NCI-H146 treated with DMSO at 0.1 percent for 48 hours (cell line): ENCODE results near the gene ETV3.
"Not testable (repeated sequence)": the region's sequence is repeated elsewhere in the genome, so short reads cannot be mapped to it uniquely, and the experiment has no call there.

Source experiments
- DNase-seq: peaks from one replicate; lab custom pipeline; 2025; ENCODE audit not compliant: unreplicated experiment; lab: John Stamatoyannopoulos, UW

Gene ETV3

DNA sequence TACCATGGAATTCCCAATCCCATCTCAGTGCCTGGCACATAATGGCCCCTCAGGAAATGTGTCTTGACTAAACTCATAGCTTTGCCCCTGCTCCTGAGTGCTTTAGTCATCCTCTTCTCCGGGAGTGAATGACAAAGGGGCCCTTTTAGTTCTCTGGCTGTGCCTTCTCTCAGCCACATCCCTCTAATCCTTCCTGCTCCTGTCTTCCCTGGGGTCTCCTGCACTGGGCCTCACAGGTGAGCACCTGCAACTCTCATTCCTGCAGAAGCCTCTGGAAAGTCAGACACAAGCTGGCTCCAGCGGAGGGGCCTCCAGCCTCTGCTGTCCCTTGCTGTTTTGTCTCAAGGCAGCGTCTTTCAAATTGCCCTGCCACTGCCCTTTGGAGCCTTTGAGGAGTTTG lies 24.6 kb downstream of the ETV3 start:
- DNase-seq: no peak

DNA sequence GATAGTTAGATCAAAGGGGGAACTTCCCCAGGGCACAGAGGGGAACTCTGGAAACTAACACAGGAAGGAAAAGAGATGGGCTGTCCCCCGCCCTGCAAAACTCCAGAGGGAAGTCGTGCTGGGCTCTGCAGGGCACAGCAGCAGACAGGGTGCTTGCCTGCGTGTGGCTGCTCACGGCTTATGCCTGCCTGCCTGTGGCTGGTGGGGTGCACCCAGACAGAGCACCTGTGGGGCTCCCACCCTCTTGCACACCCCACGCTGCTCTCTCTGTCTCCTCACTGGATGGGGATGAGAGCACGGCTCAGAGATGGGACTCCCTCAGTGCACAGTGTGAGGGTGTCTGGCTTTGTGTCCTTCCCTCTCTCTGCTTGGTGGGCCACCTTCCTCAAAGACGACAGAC lies 25.1 kb downstream of the ETV3 start:
- no peak for DNase-seq

DNA sequence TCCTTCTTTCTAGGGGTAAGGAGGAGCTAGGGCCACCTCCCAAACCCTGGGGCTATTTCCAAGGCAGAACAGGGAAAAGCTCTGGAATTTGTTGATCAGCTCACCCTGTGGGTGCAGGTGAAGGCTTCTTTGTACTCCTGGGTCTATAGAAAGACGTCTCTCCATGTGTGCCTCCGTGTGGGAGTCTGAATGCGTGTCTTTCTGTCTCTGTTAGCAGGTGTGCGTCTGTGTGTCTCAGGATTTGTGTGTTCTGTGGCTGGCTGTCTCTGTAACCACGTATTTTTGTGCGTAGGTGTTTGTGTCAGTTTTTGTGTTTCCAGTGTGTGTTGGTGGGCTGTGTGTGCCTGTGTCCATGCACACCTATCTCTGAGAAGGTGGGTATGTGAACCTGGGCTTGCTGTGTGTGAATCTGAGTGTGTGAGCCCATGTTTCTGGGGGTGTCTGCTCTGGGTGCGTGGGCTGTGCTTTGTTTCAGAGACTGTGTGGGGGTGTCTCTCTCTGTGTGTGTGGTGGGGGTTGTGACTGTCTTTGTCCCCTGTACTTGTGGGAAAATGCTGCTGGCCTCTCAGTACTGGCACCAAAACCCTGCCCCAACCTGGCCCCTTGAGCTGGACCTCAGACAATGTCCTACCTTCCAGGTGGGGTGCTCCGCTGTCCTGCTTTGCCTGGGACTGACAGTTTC lies 25.9 kb downstream of the ETV3 start:
- DNase-seq: no peak

DNA sequence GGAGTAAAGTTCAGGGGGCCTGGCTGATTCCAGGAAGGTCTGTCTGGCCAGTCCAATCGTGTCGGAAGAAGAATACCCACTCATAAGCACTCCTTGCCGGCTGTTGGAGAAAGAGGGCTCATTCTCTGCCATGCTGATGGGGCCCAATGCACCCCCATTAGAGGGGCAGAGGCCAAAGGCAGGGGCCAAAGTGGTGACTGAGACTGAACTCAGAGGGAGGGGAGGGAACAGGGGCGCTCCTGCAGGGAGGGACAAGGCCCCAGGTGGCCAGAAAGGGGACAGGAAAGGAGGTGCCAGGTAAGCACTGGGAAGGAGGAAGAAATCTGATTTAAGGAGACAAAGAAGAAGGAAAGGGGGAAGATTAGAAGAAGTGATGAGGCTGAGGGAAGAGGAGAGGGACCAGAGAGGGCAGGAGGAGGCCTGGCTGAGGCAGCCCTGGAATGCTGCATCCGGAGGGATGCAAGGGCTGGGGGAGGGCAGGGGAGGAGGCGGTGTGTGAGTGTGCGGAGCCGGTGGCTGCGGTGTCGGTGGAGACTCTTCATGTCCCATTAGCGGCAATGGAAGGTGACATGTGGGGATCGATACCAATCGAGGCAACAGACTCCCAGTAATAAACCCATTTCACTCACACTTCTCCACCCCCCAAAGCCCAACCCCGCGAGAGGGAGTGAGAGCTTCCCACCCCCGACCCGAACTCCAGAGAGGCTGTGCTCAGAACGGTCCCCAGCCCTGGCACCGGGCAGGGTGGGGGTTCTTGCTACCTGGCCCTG lies 26.6 kb downstream of the ETV3 start:
- no peak for DNase-seq

DNA sequence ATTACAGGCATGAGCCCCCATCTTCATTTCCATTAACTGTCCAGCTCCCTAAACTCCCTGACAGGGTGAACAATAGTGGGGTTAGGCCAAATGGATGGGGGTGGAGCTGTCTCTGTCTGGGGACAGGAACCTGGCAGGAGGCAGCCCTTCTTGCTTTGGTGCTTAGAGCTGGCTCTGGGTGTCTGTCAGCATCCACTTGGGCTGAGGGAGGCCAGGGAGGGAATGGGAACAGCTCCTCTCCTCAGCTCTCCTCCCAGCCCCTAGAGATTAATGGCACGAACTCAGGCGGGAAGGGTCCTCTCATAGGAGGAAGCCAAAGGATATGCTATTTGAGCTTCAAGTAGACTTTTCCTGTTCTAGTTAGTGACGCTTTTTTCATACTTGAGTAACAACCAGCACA lies 27.5 kb downstream of the ETV3 start:
- DNase-seq: no peak

DNA sequence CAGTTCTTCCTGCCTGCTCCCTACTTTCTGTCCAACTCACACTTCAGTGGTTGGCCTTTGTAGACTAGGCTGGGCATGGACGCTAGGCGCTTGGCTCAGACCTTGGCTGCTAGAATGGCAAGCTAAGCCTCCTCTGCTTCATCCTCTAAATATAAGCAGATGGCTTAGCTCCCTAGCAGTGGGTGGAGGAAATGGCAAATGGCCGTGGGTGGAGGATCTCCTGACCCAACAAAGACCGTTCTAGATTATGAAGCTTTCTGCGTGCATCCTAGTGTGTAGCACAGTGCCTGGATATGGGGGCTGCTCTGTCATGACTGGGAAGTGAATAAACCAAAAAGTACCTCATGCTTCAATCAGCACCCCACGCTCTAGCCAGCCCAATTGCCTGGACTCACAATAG lies 28.2 kb downstream of the ETV3 start:
- DNase-seq: no peak

DNA sequence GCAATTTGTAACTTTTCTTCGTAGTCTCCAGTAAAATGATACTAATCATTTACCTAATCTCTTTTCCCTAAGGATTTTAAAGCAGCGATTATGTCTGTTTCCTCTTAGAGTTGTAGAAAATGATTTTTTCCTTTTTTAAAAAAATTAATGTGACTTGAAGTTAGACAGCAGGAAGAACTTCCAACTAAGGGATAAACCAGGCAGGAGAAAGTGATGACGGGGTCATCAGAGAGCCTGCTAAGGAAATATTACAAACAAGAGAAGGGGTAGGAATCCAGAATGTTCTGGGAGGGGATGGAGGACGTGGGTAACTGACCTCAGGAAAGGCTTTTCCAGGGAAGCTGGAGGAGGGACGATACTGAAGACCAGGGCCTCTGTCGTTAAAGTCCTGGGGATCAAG lies 29.7 kb downstream of the ETV3 start:
- DNase-seq: no peak

DNA sequence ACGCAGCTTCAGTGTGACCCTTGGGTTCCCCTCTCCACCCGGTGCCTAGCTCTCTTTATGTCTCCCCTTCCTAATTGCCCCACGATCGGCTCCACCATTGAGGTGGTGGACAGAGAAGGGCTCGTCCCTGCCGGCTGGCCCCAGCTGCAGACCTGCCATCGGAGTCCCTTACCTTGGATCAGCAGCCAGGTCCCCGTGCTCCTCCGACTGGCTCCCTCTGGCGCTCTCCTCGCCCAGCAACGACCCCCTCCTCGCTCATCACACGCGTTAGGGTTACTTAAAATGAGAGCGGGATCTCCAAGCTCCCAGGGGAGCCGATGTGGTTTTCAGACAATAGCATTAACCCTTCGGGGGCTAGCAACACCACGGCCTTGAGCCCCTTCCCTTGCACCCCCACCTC lies 30.5 kb downstream of the ETV3 start:
- DNase-seq: no peak

DNA sequence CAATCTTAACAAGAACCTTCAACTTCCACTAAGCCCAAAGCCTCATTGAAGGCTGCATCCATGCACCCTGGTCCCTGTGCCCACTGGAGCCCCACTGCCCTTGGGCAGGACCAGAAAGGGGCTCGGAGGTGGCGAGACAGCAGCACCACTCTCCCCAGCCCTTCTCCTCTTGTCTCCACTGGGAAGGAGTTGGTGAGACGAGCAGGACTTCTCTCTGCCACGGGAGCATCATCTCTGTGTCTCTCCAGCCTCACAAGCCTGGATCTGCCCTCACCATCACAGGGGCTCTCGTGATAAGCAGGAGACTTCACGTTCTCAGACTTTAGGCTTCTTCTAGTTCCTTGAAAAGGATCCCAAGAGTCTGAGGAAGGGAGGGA lies 31.4 kb downstream of the ETV3 start:
- DNase-seq: no peak

DNA sequence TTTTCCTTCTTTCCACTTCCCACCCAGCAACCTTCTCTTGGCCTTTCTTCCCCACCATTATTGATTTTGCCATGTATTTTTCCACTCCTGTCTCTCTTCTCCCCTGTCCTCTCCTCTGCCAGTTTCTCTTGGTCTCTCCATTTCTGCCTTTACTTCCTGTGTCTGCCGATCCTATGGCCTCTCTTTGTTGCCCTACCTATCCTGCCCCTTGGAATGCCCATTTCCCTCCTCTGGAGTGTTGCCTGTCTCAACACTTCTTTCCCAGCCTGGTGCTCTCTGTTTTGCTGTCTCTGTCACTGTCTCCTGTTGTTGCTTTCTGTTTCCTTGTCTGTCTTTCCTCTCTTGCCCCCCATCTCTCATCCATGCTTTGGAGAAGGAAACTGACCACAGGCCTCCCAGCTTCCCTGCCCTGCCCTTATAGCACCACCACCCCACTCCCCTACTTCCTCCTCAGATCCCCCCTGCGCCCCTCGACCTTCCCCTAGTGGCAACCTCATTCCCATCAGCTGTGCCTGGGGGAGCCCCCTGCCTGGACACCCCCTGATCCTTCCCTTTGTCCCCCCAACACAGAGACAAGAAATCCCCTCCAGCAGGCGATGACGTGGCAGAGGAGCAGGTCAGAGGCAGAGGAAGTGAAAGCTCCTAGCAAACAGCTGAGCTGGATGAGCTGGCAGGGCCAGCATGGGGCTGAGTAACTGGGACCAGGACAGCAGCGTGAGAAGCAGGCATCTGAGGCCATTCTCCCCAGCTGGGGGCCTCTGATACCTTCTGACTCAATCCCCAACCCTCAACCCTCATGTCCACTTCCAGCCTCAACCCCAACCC lies 32.0 kb downstream of the ETV3 start:
- no peak for DNase-seq

DNA sequence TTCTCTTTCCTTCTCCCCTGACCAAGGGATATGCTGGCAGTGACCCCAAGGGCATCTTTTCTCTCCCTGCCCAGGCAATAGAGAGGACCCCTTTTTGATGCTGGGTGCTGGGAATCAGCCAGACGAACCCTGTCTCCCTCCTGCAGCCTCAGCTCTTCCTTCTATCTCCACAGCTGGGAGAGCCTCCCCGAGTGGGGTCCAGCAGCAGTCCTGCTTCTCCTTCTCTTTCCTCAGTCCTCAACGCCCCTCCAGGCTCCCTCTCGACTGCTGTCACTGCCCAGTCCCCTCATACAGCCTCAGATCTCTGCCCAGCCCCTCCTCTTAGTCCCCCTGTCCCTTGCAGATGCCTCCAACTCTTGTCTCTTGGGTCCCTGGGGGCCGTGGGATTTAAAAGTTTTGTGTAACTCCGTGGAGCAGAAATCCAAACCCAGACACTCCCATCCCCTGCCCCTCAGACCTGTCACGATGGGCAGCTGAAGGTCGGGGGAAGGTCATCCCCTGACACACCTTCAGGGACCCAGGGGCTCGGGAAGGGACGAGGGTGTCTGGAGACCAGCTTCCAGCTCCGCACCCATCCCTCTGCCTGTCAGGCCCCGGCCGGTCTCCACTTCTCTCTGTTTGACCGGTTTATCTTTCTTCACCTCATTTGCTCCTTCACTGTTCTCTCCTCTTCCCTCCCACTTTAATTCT lies 32.8 kb downstream of the ETV3 start:
- DNase-seq: no peak

DNA sequence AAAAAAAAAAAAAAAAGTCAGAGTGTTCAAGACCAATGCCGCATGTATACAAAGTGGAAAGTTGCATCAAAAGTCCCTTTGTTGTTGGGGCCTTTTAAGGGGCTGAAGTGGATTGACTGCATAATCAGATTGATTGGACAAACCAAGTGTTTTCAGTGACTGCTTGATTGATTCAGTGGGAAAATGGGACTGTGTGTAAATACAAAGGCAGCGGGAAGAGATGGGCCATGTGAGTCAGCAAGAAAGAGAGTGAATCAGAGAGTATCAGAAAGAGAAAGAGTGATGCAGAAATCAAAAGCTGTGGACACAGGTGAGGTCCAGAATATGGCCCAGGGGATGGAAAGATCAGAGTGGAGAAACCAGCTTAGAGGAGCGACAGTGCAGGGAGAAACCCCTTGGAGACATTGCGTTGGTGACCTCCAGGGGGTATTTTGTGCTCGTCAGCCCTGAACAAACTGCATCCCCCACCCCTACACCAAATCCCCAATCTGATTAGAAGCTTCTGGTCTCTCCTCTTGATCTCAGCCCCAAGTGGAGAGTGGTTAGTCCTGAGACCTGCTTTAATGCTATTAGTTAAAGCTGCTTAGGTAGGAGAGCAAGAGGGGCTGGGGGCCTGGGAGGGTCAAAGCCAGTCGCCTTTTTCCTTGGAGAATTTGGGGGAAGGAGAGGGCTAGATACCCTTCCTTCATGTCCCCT lies 33.4 kb downstream of the ETV3 start:
- no peak for DNase-seq

DNA sequence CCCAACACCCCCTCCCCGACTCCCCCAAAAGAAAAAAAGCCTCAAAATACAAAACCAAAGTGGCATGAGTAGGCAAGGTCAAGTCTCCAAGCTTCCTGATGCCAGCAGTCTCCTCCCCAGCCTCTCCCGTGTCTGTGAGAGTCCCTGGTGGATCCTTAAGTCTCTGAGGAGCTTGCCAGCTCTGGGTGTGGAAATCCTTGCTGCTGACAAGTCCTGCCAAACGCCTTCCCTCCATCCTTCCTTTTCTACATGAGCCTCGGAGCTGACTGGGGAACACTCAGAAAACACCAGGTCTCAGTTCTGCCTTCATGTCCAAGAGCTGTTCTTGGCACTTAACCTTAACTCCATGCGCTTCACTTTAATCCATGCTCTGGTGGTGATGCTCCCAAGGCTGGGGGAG lies 34.9 kb downstream of the ETV3 start:
- no peak for DNase-seq

DNA sequence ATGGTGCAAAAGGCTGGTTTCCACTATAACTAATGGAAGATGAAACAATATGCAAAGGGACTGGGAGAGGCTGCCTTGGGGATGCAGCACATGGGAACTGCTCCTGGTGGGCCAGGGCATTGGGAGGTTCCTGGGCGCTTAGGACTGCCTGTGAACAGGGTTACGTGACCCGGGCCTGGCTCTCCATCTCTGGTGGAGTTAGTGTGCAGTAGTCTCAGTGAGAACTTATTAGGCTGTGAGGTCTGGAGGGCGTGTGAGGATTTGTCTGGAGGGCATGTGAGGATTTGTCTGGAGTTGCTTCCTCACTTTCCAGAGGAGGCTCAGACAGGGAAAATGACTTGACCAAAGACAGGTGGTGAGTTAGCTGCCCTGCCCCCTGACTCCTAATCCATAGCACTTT lies 37.0 kb downstream of the ETV3 start:
- no peak for DNase-seq

DNA sequence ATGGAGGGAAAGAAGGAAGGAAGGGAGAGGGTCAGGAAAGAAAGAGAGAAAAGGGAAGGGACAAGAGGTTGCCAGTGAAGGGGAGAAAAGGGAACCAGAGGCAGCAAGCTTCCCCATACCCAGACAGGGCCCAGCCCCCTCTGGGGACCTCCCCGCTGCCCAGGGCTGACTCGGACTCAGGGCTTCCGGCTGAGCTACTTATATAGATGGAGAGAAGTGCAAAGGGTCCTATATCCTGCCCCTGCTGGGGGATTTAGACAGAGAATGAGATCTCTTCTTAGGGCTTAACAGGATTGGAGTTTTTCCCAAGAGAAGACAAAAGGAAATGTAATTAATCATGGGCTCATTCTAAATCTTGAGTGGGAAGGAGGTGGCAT lies 38.6 kb downstream of the ETV3 start, which contains the start of gene ETV3L:
ETV3L (minus strand) TSS at position 176 of the 377 bp plus-strand sequence. CDS start 285 bp downstream, outside the sequence.
- DNase-seq: no peak

DNA sequence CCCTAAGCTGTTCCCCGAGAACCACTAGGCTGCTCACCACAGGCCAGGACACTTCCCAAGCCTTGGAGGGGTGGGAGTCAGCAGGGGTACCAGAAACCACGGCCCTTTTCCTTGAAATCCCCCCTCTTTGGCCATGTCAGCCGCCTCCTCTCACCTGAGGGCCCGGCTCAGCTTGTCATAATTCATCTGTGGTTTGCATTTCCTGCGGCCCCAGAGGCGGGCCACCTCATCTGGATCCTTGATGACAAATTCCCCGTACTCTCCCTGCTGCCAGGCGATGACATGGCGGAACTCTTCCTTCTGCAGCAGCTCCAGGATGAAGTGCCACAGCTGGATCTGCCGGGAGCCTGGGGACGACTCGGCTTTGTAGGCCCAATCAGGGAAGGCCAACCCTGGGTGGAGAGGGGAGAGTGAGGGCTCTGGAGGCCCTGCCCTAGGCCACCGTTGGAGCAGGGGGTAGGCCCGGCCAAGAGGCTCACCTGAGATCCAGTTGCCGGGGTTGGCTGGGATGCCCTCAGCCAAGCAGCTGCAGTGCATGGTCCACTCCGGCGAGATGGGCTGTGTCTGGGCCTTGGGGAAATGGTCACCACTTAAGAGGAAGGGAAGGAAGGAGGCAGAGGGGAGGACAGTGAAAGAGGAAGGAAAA lies 39.1 kb downstream of the ETV3 start:
- DNase-seq: not testable (repeated sequence)

DNA sequence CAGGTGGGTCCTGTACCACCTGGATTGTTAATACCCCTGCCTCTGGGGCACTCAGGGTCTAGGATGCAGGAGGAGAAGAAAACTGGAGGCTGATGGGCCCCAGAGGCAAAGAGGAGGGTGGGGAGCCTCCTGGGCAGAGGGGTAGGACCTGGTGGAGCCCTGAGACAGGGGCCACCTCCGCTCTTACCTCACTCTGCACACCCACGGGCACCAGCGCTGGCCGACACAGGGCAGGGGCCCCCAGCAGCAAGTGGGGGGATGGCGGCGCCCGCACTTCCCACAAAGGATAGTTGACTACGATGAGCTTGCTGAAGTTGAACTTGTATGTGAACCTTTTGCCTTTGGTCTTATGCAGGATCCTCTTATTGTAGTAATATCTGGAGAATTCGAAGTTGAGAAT lies 39.7 kb downstream of the ETV3 start:
- DNase-seq: no peak

DNA sequence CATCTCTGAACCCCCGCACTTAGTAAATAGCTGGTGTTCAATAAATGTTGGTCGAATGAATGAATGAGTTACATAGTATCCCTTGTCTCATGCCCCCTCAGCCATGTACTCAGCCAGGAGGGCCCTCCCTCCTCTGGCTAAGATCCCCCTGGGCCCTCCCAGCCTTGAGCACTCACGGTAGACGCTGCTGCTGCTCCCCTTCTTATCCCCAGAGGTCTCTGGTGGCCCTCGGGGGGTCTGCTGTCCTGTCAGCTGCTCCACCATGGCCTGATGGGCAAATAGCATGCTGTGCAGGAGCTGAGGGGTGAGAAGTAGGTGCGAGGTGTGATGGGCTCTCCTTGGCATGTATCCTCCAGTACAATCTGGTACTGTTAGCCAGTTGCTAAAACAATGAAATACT lies 40.5 kb downstream of the ETV3 start:
- no peak for DNase-seq

DNA sequence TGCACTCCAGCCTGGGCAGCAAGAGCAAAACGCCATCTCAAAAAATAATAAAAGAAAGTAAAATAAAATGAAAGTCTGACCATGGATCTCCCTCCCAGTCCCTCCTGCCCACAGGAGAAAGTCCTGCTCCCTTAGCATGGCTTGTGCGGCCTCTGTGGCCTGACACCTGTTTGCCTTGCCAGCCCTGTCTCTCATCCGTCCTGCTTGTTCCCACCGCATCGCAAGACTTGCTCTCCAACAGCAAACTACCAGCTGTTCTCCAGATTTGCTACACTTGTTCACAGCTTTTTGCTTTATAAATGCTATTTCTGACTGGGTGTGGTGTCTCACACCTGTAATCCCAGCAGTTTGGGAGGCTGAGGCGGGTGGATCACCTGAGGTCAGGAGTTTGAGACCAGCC lies 41.3 kb downstream of the ETV3 start:
- no peak for DNase-seq

DNA sequence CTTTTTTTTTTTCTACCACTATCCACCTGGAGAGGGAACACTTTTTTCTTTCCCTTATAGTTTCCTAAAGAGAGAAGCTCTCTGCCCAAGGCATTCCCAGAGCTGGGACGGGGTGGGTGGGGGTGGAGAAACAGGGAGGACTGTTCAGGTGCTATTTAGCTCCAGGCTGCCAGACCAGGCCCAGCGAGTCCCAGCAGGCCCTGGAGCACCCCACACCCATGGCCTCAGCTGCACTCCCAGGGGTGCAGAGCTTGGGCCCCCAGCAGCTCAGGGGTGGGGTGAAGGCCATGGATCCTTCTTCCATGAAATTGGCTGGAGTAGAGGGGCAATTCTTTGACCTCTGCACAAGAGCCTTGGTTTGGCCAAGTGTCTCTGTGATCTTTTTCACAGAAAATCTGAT lies 42.6 kb downstream of the ETV3 start:
- no peak for DNase-seq
